ENCODE measurements around the gene SLC4A7. TPM values are rescaled to one million over a fixed set of nuclear protein-coding genes. Genes with fewer than 3 reads are reported as not detected.
A peak's percentile ranks its signal among the peaks of the same experiment; 100 is the strongest.
"Not testable (repeated sequence)": the region's sequence is repeated elsewhere in the genome, so short reads cannot be mapped to it uniquely, and the experiment has no call there.

SLC4A7 gene
- polyA plus RNA-seq, 1 donor: 24.6 TPM

DNA sequence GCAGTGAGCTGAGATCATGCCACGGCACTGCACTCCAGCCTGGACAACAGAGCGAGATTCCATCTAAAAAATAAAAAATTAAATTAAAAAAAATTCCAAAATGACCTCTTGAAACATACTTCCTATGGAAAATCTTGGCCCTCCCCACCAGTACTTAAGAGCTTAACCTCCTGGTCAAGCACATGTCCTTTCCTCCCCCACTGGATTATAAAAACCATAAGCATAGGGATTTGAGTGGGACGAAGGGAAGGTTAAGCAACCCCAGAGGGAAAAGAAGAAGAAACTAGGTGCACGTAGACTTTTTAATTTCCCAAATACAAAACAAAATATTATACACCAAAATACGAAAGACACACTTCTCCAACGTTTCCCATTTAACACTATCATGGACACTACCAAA is 25.3 kb downstream of the SLC4A7 start:
- Histone ChIP-seq H3K4me3 (ENCODE audit: low read length) (no peak overlapping the region), H3K9me3 (ENCODE audit: control insufficient read depth, low read depth, low read length) (peaks cover 8% of the 10 kb centered on the region), H3K36me3 (ENCODE audit: control insufficient read depth, insufficient read depth, low read length) (no peaks in the 10 kb centered on the region), H3K27ac (ENCODE audit: low read length) (no peak overlapping the region), H3K27me3 (ENCODE audit: control insufficient read depth, insufficient read depth, low read length) (no peaks in the 10 kb centered on the region), H3K4me1 (ENCODE audit: control insufficient read depth, insufficient read depth, low read length) (no peaks in the 10 kb centered on the region)
- 92% methylated on average over 3 of the region's 6 CpGs for WGBS (ENCODE audit: insufficient coverage, low lambda C conversion rate)
- DNase-seq: no peak

DNA sequence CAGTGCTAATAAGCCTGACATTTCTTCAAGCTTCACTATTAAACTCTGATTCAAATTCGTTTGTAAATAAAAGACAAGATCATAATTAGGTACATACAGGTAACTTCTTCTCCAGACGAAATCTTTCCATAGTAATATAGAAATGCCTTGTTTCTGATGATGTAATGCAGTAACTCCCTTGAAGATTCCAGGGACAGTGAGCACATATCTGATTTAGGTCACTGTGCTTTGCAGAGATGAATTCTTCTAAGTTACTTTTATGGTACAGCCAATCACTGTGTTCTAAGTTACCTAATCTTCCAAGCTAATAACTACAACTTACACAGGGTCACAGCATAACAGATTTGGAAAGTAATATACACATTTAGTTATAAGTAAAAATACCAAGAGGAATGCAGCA is 27.6 kb downstream of the SLC4A7 start:
- Histone ChIP-seq H3K27me3 (ENCODE audit: control insufficient read depth, insufficient read depth, low read length) (no peaks in the 10 kb centered on the region), H3K4me1 (ENCODE audit: control insufficient read depth, insufficient read depth, low read length) (no peaks in the 10 kb centered on the region), H3K4me3 (ENCODE audit: low read length) (no peak overlapping the region), H3K9me3 (ENCODE audit: control insufficient read depth, low read depth, low read length) (no peaks in the 10 kb centered on the region), H3K36me3 (ENCODE audit: control insufficient read depth, insufficient read depth, low read length) (no peaks in the 10 kb centered on the region), H3K27ac (ENCODE audit: low read length) (no peak overlapping the region)
- no CpG with 5 or more reads among the region's 2 CpGs for WGBS (ENCODE audit: insufficient coverage, low lambda C conversion rate)
- no peak for DNase-seq

DNA sequence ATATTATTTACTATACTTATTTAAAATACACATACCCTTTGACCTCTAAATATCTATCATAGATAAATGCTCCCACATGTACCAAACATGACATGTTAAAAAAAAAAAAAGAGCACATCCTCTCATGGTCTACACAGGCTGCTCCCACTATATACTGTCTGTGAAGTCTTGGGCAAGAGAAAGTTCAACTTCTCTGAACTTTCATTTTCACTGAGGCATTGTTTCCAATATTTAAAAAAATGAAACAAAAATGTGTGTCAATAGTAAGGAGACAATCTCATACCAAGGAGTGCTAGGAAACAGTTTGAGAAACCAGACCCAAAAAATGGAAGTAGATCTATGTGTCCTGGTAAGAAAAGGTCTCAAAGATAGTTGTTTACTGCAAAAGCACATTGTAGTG is 29.3 kb downstream of the SLC4A7 start:
- Histone ChIP-seq H3K9me3 (ENCODE audit: control insufficient read depth, low read depth, low read length) (no peaks in the 10 kb centered on the region), H3K27ac (ENCODE audit: low read length) (no peak overlapping the region), H3K4me3 (ENCODE audit: low read length) (no peak overlapping the region), H3K4me1 (ENCODE audit: control insufficient read depth, insufficient read depth, low read length) (no peaks in the 10 kb centered on the region), H3K27me3 (ENCODE audit: control insufficient read depth, insufficient read depth, low read length) (no peaks in the 10 kb centered on the region), H3K36me3 (ENCODE audit: control insufficient read depth, insufficient read depth, low read length) (no peaks in the 10 kb centered on the region)
- DNase-seq: peak in 1 of 2 donors; percentile 8

DNA sequence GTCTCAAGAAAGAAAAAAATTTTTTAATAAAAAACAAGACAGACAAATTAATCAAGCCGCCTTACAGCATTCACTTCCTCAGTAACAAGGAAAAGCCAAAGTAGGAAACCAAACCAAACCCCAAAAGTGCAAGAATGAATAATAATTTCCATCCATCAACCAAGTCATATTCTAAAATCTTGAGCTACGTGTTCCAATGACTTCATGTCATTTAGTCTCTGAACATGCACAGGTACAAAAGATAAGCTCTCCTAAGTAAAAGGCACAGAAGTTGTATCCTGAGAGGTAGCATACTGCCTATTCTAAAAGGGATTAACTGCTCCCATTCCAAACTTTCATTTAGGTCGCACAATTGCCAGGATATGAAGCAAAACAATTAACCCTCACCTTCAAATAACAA is 29.7 kb downstream of the SLC4A7 start:
- Histone ChIP-seq H3K36me3 (ENCODE audit: control insufficient read depth, insufficient read depth, low read length) (no peaks in the 10 kb centered on the region), H3K9me3 (ENCODE audit: control insufficient read depth, low read depth, low read length) (no peaks in the 10 kb centered on the region), H3K27me3 (ENCODE audit: control insufficient read depth, insufficient read depth, low read length) (no peaks in the 10 kb centered on the region), H3K4me3 (ENCODE audit: low read length) (no peak overlapping the region), H3K27ac (ENCODE audit: low read length) (no peak overlapping the region), H3K4me1 (ENCODE audit: control insufficient read depth, insufficient read depth, low read length) (no peaks in the 10 kb centered on the region)
- DNase-seq: no peak
- 100% methylated on average over 1 of the region's 3 CpGs for WGBS (ENCODE audit: insufficient coverage, low lambda C conversion rate)

DNA sequence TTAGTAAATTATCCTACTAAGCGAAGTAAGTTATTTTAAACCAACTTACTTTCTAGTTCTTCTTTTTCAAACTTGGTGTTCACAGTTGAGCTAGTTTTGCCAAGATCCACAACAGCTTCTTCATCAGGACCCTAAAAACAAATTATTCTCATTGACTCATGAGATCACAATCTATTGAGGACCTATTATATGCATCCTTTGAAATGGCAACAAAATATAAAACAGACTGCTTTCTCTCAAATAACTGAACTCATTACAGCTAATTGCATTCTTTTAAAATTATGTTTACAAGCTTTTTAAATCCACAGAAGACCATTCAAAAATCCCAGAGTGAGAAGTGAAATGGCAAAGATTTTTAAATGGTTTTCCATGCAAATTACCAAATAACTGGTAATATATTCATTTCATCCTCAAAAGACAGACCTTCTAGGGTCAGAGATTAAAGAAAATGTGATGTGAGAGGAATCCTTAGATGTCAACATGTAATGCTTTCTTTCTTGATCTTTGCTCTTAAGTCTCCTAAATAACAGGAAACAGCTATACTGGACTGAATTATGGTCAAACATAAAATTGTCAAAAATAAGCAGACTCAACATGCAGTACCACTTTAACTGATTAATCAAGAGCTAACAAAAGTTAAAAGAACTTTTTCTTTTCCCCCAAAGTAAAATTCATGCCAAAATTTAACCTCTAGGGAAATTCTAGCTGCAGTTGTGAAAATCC is 31.7 kb downstream of the SLC4A7 start:
- no peaks in the 10 kb centered on the region for H3K27me3 ChIP-seq (ENCODE audit: control insufficient read depth, insufficient read depth, low read length)
- no CpG with 5 or more reads among the region's 1 CpG for WGBS (ENCODE audit: insufficient coverage, low lambda C conversion rate)
- H3K9me3 ChIP-seq (ENCODE audit: control insufficient read depth, low read depth, low read length): no peaks in the 10 kb centered on the region
- H3K4me3 ChIP-seq (ENCODE audit: low read length): no peak overlapping the region
- DNase-seq: no peak
- H3K36me3 ChIP-seq (ENCODE audit: control insufficient read depth, insufficient read depth, low read length): no peaks in the 10 kb centered on the region
- no peak overlapping the region for H3K27ac ChIP-seq (ENCODE audit: low read length)
- no peaks in the 10 kb centered on the region for H3K4me1 ChIP-seq (ENCODE audit: control insufficient read depth, insufficient read depth, low read length)

DNA sequence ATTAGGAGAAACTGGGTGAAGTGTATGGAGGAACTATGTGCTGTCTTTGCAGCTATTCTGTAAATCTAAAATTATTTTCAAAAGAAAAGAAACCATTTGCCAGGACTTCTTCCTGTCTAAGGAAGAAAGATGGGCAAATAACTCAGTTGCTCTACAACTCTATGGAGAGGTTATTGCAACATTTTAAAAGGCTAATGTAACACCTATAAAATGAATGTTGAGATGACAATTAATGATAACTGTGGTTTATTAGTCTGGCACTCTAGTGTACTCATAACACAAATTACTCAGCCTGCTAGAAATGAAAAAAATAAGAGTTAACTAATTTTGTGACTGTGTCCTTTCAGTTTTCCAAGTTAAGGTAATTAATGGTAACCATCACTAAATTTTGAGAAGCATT is 32.3 kb downstream of the SLC4A7 start:
- Histone ChIP-seq H3K27me3 (ENCODE audit: control insufficient read depth, insufficient read depth, low read length) (no peaks in the 10 kb centered on the region), H3K4me1 (ENCODE audit: control insufficient read depth, insufficient read depth, low read length) (no peaks in the 10 kb centered on the region), H3K36me3 (ENCODE audit: control insufficient read depth, insufficient read depth, low read length) (peaks cover 4% of the 10 kb centered on the region), H3K9me3 (ENCODE audit: control insufficient read depth, low read depth, low read length) (no peaks in the 10 kb centered on the region), H3K27ac (ENCODE audit: low read length) (no peak overlapping the region), H3K4me3 (ENCODE audit: low read length) (no peak overlapping the region)
- DNase-seq: no peak

DNA sequence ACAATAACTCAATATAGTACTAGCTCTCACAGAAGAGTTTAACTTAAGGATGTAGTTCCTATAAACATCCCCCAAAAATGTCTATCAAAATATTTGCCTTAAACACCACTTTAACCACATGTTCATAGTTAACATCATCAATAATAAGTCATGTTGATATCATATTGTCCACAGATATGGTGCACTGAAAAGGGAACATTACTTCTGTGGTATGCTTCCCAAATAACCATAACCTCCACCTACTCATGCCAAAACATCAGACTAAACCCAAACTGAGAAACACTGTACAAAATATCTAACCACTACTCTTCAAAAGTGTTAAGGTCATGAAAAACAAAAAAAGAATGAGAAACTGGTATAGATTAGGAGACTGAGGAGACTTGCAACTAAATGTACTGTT is 32.9 kb downstream of the SLC4A7 start:
- Histone ChIP-seq H3K4me1 (ENCODE audit: control insufficient read depth, insufficient read depth, low read length) (no peaks in the 10 kb centered on the region), H3K27ac (ENCODE audit: low read length) (no peak overlapping the region), H3K9me3 (ENCODE audit: control insufficient read depth, low read depth, low read length) (no peaks in the 10 kb centered on the region), H3K27me3 (ENCODE audit: control insufficient read depth, insufficient read depth, low read length) (no peaks in the 10 kb centered on the region), H3K4me3 (ENCODE audit: low read length) (no peak overlapping the region), H3K36me3 (ENCODE audit: control insufficient read depth, insufficient read depth, low read length) (peaks cover 4% of the 10 kb centered on the region)
- DNase-seq: no peak

DNA sequence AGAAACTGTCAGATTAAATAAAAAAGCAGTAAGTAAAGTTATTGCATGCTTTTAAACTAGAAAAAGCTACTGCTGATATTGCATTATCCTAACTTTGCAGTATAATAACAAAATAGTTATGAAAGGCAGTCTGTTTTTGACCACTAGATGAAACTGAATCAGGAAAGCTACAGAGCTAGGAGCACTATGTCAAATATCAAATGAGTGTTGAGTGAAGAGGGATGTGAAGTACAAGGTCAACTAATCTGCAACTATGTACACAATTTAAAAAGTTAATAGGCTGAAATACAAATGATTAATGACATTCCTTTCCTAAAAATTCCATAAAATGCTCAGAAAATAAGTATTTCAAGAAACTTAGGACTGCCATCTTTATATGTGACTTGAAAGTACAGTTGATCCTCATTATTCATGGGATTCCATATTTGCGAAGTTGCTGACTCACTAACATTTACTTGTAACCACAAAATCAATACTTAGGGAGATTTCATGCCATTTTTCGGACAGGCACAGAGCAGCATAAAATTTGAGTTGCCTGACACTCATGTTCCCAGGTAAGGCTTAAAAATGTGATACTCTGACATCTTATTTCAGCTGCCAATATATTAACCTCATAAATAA is 34.5 kb downstream of the SLC4A7 start:
- no peak overlapping the region for H3K27ac ChIP-seq (ENCODE audit: low read length)
- no peak overlapping the region for H3K4me3 ChIP-seq (ENCODE audit: low read length)
- no peaks in the 10 kb centered on the region for H3K4me1 ChIP-seq (ENCODE audit: control insufficient read depth, insufficient read depth, low read length)
- no peaks in the 10 kb centered on the region for H3K9me3 ChIP-seq (ENCODE audit: control insufficient read depth, low read depth, low read length)
- WGBS (ENCODE audit: insufficient coverage, low lambda C conversion rate): no CpG with 5 or more reads among the region's 2 CpGs
- no peak for DNase-seq
- H3K36me3 ChIP-seq (ENCODE audit: control insufficient read depth, insufficient read depth, low read length): peaks cover 4% of the 10 kb centered on the region
- no peaks in the 10 kb centered on the region for H3K27me3 ChIP-seq (ENCODE audit: control insufficient read depth, insufficient read depth, low read length)

DNA sequence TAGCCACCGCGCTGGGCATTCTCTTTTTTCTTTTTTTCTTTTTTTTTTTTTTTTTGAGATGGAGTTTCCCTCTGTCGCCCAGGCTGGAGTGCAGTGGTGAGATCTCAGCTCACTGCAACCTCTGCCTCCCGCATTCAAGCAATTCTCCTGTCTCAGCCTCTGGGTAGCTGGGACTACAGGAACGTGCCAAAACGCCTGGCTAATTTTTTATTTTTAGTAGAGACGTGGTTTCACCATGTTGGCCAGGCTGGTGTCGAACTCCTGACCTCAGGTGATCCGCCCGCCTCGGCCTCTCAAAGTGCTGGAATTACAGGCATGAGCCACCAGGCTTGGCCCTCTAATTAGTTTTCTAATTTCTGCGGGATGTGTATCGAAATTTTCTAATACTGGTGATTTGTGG is 41.2 kb downstream of the SLC4A7 start:
- not testable (repeated sequence) for H3K4me3 ChIP-seq (ENCODE audit: low read length); H3K27me3 ChIP-seq (ENCODE audit: control insufficient read depth, insufficient read depth, low read length); H3K9me3 ChIP-seq (ENCODE audit: control insufficient read depth, low read depth, low read length); H3K4me1 ChIP-seq (ENCODE audit: control insufficient read depth, insufficient read depth, low read length); DNase-seq; H3K27ac ChIP-seq (ENCODE audit: low read length)
- H3K36me3 ChIP-seq (ENCODE audit: control insufficient read depth, insufficient read depth, low read length): peaks cover 14% of the 10 kb centered on the region
- 100% methylated on average over 2 of the region's 13 CpGs for WGBS (ENCODE audit: insufficient coverage, low lambda C conversion rate)

DNA sequence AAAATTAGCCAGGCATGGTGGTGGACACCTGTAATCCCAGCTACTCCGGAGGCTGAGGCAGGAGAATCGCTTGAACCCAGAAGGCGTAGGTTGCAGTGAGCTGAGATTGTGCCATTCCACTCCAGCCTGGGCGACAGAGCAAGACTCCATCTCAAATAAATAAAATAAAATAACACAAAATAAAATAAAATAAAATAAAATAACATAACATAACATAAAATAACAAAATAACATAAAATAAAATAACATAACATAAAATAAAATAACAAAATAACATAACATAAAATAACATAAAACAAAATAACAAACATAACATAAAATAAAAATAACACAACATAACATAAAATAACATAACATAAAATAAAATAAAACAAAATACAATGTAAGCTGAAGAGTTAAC is 45.8 kb downstream of the SLC4A7 start:
- H3K4me1 ChIP-seq (ENCODE audit: control insufficient read depth, insufficient read depth, low read length); H3K27ac ChIP-seq (ENCODE audit: low read length); H3K4me3 ChIP-seq (ENCODE audit: low read length); H3K9me3 ChIP-seq (ENCODE audit: control insufficient read depth, low read depth, low read length); H3K27me3 ChIP-seq (ENCODE audit: control insufficient read depth, insufficient read depth, low read length); DNase-seq: not testable (repeated sequence)
- peaks cover 30% of the 10 kb centered on the region for H3K36me3 ChIP-seq (ENCODE audit: control insufficient read depth, insufficient read depth, low read length)
- no CpG with 5 or more reads among the region's 4 CpGs for WGBS (ENCODE audit: insufficient coverage, low lambda C conversion rate)

DNA sequence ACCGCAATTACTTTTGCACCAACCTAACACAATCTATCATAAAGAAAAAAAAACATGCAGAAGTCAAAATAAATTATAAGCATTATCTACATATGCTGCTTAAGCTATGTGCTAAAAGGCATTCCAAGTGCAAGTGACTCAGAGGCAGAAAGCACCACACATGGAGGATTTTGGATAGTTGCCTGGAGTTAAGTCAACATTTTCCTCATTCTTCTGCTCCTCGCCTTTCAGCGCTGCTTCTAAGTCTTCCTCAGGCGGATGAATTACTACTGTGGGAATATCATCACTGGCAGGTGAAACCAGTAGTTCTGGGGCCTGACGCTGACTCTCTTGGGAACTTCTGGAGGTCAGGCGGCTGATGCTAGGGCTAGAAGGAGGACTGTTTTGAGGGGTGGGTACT is 53.1 kb downstream of the SLC4A7 start:
- no peak overlapping the region for H3K27ac ChIP-seq (ENCODE audit: low read length)
- no peaks in the 10 kb centered on the region for H3K27me3 ChIP-seq (ENCODE audit: control insufficient read depth, insufficient read depth, low read length)
- WGBS (ENCODE audit: insufficient coverage, low lambda C conversion rate): 100% methylated on average over 1 of the region's 6 CpGs
- peaks cover 23% of the 10 kb centered on the region for H3K36me3 ChIP-seq (ENCODE audit: control insufficient read depth, insufficient read depth, low read length)
- H3K9me3 ChIP-seq (ENCODE audit: control insufficient read depth, low read depth, low read length): no peaks in the 10 kb centered on the region
- peak; percentile 26 to 43 for DNase-seq
- no peak overlapping the region for H3K4me3 ChIP-seq (ENCODE audit: low read length)
- no peaks in the 10 kb centered on the region for H3K4me1 ChIP-seq (ENCODE audit: control insufficient read depth, insufficient read depth, low read length)
